GM08714 (cell line): ENCODE measurements around the gene BCAN.
"Not testable (repeated sequence)": the region's sequence is repeated elsewhere in the genome, so short reads cannot be mapped to it uniquely, and the experiment has no call there.

ENCODE experiments used
- H3K4me3 ChIP-seq: fragments of 200-500 bp; sonication (Bioruptor generic); 2 replicates; pipeline ENCODE4 v1.5.1; 2014; ENCODE audit warnings: mild to moderate bottlenecking, low read length, inconsistent platforms
- ZNF274 ChIP-seq: IDR thresholded peaks from 2 replicates; pipeline ENCODE4 v1.6.1; 2012; ENCODE audit warnings: mild to moderate bottlenecking, low read depth, low read length

The BCAN gene

DNA sequence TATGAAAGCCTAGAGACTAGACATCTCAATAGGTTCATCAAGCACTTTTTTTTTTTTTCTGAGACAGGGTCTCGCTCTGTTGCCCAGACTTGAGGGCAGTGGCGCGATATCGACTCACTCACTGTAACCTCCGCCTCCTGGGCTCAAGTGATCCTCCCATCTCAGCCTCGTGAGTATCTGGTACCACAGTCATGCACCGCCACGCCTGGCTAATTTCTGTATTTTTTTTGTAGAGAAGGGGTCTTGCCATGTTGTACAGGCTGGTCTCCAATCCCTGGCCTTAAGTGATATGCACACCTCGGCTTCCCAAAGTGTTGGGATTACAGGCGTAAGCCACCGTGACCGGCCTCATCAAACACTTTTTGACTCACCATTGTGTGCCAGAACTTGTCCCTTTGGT, 40.0 kb upstream of the BCAN start:
- no peak for TF ChIP-seq ZNF274
- H3K4me3 ChIP-seq, result peak overlapping the region; percentile 87

- no peak for TF ChIP-seq ZNF274
- no peak overlapping the region for H3K4me3 ChIP-seq
Observed at GRCh38 chr1:156602557-156602993, 39.3 kb upstream of the BCAN start.

GRCh38 chr1:156607344-156607743, 34.6 kb upstream of the BCAN start:
- not testable (repeated sequence) for H3K4me3 ChIP-seq

- H3K4me3 ChIP-seq, result no peak overlapping the region
- no peak for TF ChIP-seq ZNF274
Observed at GRCh38 chr1:156608036-156608674, 33.8 kb upstream of the BCAN start.

DNA sequence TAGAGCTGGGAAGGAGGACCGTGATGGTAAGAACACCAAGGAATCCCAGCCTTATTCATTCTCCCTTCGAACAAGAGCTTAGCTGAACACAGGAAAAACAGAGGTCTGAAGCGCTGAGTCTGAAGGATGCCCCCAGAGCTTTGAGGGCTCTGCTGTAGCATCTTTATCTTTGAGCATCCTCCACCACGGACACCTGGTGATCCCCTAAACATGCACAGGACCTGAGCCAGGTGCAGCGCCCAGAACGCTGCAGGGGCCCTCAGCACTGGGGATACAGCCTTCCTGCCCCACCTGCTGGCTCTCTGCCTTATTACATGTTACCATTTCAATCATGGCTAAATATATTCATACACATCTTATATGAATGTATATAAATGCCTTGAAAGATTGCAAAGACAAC, 32.9 kb upstream of the BCAN start:
- H3K4me3 ChIP-seq, result no peak overlapping the region

DNA sequence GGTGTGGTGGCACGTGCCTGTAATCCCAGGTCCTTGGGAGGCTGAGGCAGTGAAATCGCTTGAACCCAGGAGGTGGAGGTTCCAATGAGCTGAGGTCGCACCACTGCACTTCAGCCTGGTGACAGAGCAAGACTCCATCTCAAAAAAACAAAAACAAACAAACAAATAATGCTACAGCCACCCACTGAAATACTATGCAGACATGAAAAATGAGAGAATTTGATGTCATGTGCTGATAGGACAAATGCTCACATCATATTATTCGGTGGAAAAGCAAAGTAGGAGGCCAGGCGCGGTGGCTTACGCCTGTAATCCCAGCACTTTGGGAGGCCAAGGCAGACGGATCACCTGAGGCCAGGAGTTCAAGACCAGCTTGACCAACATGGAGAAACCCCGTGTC, 31.8 kb upstream of the BCAN start:
- H3K4me3 ChIP-seq, result not testable (repeated sequence)

More for the DNA sequence above, 32.9 kb upstream of the BCAN start:
- no peak for TF ChIP-seq ZNF274

DNA sequence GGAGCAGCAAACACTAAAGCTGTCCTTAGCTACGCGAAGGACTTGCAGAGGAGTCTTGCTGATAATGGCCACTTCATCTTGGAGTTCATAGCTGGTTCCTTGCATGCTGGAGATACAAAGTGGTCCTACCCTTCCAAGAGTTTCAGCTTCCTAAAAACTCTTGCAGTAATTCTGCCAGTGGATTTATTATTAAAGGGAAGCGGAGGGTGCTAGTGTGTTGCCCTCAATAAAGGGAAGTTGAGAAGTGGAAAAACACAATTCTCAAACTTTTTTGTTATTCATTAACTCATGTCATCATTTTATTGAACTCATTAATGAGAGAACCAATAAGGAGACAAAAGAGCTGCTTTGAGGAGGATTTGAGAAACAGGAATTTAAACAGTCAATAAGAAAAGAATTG, 29.3 kb upstream of the BCAN start:
- no peak for TF ChIP-seq ZNF274
- no peak overlapping the region for H3K4me3 ChIP-seq

- TF ChIP-seq ZNF274, result no peak
- no peak overlapping the region for H3K4me3 ChIP-seq
Observed at GRCh38 chr1:156615946-156616345, 26.0 kb upstream of the BCAN start.

DNA sequence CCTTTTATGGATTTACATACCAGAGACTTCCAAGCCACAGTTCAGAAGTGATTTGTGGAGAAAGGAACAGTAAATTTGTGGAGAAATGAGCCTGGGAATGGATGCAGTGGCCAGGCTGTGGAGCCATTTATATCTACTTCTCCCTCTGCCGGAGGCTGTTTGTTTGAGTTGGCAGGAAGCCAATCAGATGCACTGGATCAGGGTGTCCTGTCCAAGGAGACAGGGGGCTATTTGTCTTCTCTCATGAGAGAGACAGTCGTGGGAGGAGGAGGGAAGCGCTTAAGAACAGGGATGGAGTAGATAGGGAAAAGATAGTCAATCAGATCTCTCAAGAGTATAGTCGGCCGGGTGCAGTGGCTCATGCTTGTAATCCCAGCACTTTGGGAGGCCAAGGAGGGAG, 25.5 kb upstream of the BCAN start:
- no peak overlapping the region for H3K4me3 ChIP-seq
- no peak for TF ChIP-seq ZNF274

- TF ChIP-seq ZNF274, result no peak
- H3K4me3 ChIP-seq, result no peak within 1 kb of the TSS
Observed at GRCh38 chr1:156618853-156619581, 22.9 kb upstream of the BCAN start, which contains the start of gene HAPLN2. Gene HAPLN2 (plus strand): TSS chr1:156619415. CDS start chr1:156623491, 4,076 bp downstream.

GRCh38 chr1:156619582-156619955, 22.3 kb upstream of the BCAN start:
- no peak overlapping the region for H3K4me3 ChIP-seq
- TF ChIP-seq ZNF274, result no peak

DNA sequence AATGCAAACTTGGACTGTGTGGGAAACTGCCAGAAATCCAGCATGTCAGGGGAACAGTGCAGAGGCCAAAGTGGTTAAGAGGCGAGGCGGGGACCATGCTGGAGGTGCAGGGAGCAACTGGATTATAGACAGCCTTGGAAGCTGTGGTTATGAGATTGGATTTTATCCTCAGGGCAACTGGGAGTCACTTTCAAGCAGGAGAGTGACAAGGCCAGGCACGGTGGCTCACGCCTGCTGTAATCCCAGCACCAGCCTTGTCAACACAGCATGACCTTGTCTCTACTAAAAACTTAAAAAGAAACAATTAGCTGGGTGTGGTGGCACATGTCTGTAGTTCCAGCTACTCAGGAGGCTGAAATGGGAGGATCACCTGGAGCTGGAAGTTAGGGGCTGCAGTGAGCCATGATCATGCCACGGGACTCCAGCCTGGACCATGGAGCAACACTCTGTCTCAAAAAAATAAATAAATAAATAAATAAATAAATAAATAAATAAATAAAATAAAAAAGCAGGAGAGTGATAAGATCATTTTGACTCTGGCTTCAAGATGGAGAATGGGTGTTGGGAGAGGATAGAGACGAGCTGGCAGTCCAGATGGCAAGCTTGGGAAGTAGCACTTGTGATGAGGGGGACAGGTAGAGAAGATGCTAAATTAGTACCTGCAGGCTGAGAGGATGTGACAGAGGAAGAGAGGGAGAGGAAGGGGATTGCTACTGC, 19.2 kb upstream of the BCAN start:
- TF ChIP-seq ZNF274, result no peak
- no peak overlapping the region for H3K4me3 ChIP-seq

GRCh38 chr1:156623946-156624813, 17.7 kb upstream of the BCAN start:
- TF ChIP-seq ZNF274, result no peak
- H3K4me3 ChIP-seq, result no peak overlapping the region

DNA sequence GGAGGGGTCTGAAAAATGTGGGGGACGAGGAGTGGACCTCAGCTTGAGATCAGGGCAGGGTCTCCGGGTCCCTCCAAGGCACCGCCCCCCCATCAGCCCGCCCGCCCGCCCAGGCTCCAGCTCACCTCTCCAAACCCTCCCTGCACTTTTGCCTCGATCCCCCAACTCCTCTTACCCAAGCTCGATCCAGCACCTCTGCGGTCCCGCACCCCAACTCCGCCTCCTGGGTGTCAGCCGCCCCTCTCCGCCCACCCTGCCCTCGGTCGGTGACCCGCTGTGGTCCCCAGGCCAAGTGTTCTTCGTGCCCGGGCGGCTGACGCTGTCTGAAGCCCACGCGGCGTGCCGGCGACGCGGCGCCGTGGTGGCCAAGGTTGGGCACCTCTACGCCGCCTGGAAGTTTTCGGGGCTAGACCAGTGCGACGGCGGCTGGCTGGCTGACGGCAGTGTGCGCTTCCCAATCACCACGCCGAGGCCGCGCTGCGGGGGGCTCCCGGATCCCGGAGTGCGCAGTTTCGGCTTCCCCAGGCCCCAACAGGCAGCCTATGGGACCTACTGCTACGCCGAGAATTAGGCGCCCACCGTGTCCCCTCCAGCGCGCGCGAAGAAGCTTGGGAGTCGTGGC, 17.0 kb upstream of the BCAN start:
- TF ChIP-seq ZNF274, result no peak
- H3K4me3 ChIP-seq, result no peak overlapping the region
